Brain pericyte (primary cell): ENCODE measurements around the gene TP53I11.

ENCODE experiments used
- DNase-seq: peaks from one replicate; pipeline ENCODE4 v3.0.0-alpha.2; 2012; ENCODE audit warnings: low read depth, low spot score

The TP53I11 gene

GRCh38 chr11:44885919-44886789 is 64.5 kb downstream of the TP53I11 start:
- no peak for DNase-seq

- no peak for DNase-seq
Observed at GRCh38 chr11:44885065-44885810, 65.4 kb downstream of the TP53I11 start.

- DNase-seq = no peak
Observed at GRCh38 chr11:44884056-44884455, 66.6 kb downstream of the TP53I11 start.

- DNase-seq = no peak
Observed at GRCh38 chr11:44883277-44883676, 67.4 kb downstream of the TP53I11 start.
